Mesenchymal stem cell (in vitro differentiated cells and primary cell): Measurements from ENCODE around the gene TMEM130.

Experiments
- DNase-seq: peaks from one replicate; pipeline ENCODE4 v3.0.0-alpha.2; 2013
- H2AFZ ChIP-seq: one replicate; pipeline ENCODE4 v1.6.1; 2013; ENCODE audit warnings: low read depth, mild to moderate bottlenecking, control low read depth, inconsistent platforms, low read length, moderate library complexity
- H2AK5ac ChIP-seq: 2 replicates; pipeline ENCODE4 v1.6.1; 2013; ENCODE audit warnings: low read length, moderate library complexity, mild to moderate bottlenecking, inconsistent platforms; ENCODE audit not compliant: severe bottlenecking
- H2BK120ac ChIP-seq: one replicate; pipeline ENCODE4 v1.6.1; 2013; ENCODE audit warnings: low read depth, mild to moderate bottlenecking, inconsistent platforms, low read length, moderate library complexity
- H2BK12ac ChIP-seq, 2 experiments: one replicate each; pipeline ENCODE4 v1.6.1; 2013; ENCODE audit warnings: inconsistent platforms in 2 of 2, low read length in 2 of 2, mild to moderate bottlenecking in 2 of 2, moderate library complexity in 2 of 2, control low read depth in 1 of 2
- H2BK15ac ChIP-seq: one replicate; pipeline ENCODE4 v1.6.1; 2013; ENCODE audit warnings: mild to moderate bottlenecking, low read depth, inconsistent platforms; ENCODE audit not compliant: poor library complexity, severe bottlenecking
- H2BK5ac ChIP-seq: 2 replicates; pipeline ENCODE4 v1.6.1; 2013; ENCODE audit warnings: low read depth, mild to moderate bottlenecking, low read length, control low read depth, inconsistent platforms; ENCODE audit not compliant: poor library complexity, severe bottlenecking
- H3K14ac ChIP-seq, 2 experiments: one replicate each; pipeline ENCODE4 v1.6.1; 2013; ENCODE audit warnings: inconsistent platforms in 2 of 2, low read length in 2 of 2, control low read depth in 1 of 2, mild to moderate bottlenecking in 1 of 2, moderate library complexity in 1 of 2
- H3K18ac ChIP-seq, 2 experiments: one replicate each; pipeline ENCODE4 v1.6.1; 2013; ENCODE audit warnings: inconsistent platforms in 2 of 2, low read length in 2 of 2, control low read depth in 1 of 2, low read depth in 1 of 2, mild to moderate bottlenecking in 1 of 2
- H3K23ac ChIP-seq, 2 experiments: one replicate each; pipeline ENCODE4 v1.6.1; 2013; ENCODE audit warnings: inconsistent platforms in 2 of 2, low read length in 2 of 2, mild to moderate bottlenecking in 2 of 2, moderate library complexity in 2 of 2, control low read depth in 1 of 2
- H3K27ac ChIP-seq: 2 replicates; pipeline ENCODE4 v1.5.1; 2013; ENCODE audit warnings: mild to moderate bottlenecking, moderate library complexity, low read length, control low read depth, inconsistent platforms; ENCODE audit not compliant: poor library complexity, severe bottlenecking
- H3K27me3 ChIP-seq, 2 experiments: 2 replicates each; pipeline versions ENCODE4 v1.6.1 to v1.7.0; 2013; ENCODE audit warnings: low read length in 2 of 2, mild to moderate bottlenecking in 2 of 2, moderate library complexity in 2 of 2, control low read depth in 1 of 2, inconsistent platforms in 1 of 2; ENCODE audit not compliant: control insufficient read depth in 1 of 2, insufficient read depth in 1 of 2
- H3K36me3 ChIP-seq, 2 experiments: 2 replicates each; pipeline versions ENCODE4 v1.6.1 to v1.7.0; 2013; ENCODE audit warnings: low read length in 2 of 2, control low read depth in 1 of 2, inconsistent platforms in 1 of 2, low read depth in 1 of 2, mild to moderate bottlenecking in 1 of 2; ENCODE audit not compliant: insufficient read depth in 2 of 2, control insufficient read depth in 1 of 2
- H3K4ac ChIP-seq, 2 experiments: one replicate each; pipeline ENCODE4 v1.6.1; 2013; ENCODE audit warnings: inconsistent platforms in 2 of 2, low read length in 2 of 2, mild to moderate bottlenecking in 2 of 2, moderate library complexity in 2 of 2, control low read depth in 1 of 2, low read depth in 1 of 2
- H3K4me1 ChIP-seq: 2 replicates; pipeline ENCODE4 v1.6.1; 2013; ENCODE audit warnings: low read depth, low read length, control low read depth; ENCODE audit not compliant: control insufficient read depth, insufficient read depth
- H3K4me2 ChIP-seq: 2 replicates; pipeline ENCODE4 v1.6.1; 2013; ENCODE audit warnings: low read length, mild to moderate bottlenecking, inconsistent platforms; ENCODE audit not compliant: poor library complexity, severe bottlenecking
- H3K4me3 ChIP-seq, 2 experiments: 2 replicates each; pipeline versions ENCODE4 v1.5.1 to v1.7.0; 2013; ENCODE audit warnings: low read length in 2 of 2, mild to moderate bottlenecking in 2 of 2, control low read depth in 1 of 2, low read depth in 1 of 2; ENCODE audit not compliant: insufficient read depth in 1 of 2
- H3K79me1 ChIP-seq: replicated peaks from 2 replicates; pipeline ENCODE4 v1.6.1; 2013; ENCODE audit warnings: mild to moderate bottlenecking, control low read depth, low read length, inconsistent platforms; ENCODE audit not compliant: poor library complexity, severe bottlenecking
- H3K9ac ChIP-seq: 2 replicates; pipeline ENCODE4 v1.7.0; 2013; ENCODE audit warnings: mild to moderate bottlenecking, low read length, moderate library complexity
- H3K9me3 ChIP-seq: 2 replicates; pipeline ENCODE4 v1.7.0; 2013; ENCODE audit warnings: mild to moderate bottlenecking, low read length; ENCODE audit not compliant: control insufficient read depth
- H4K8ac ChIP-seq: one replicate; pipeline ENCODE4 v1.6.1; 2013; ENCODE audit warnings: inconsistent platforms, mild to moderate bottlenecking, low read length, moderate library complexity
- H4K91ac ChIP-seq: one replicate; pipeline ENCODE4 v1.6.1; 2013; ENCODE audit warnings: mild to moderate bottlenecking, low read length, inconsistent platforms
- WGBS: methylation state at CpG from one replicate; pipeline ENCODE4 v1.1.7; 2013; ENCODE audit warnings: mixed read lengths; 5-methylcytosine and 5-hydroxymethylcytosine counted together

Gene TMEM130

DNA sequence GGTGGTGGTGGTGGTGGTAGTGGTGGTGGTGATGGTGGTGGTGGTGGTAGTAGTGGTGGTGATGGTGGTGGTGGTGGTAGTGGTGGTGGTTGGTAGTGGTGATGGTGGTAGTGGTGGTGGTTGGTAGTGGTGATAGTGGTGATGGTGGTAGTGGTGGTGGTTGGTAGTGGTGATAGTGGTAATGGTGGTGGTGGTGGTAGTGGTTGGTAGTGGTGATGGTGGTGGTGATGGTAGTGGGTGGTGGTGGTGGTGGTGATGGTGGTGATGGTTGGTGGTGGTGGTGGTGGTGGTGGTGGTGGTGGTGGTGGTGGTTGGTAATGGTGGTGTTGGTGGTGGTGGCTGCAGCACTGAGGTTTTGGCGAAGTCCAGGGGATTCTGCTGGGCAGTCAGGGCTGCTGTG is 58.5 kb downstream of the TMEM130 start:
- no peak overlapping the region for H4K91ac ChIP-seq
- H3K4me1 ChIP-seq: no peaks in the 10 kb centered on the region
- H2AK5ac ChIP-seq: no peak overlapping the region
- no peak overlapping the region for H3K4me3 ChIP-seq
- no peak overlapping the region for H2BK5ac ChIP-seq
- no peak overlapping the region for H3K27ac ChIP-seq
- no peak overlapping the region for H3K9ac ChIP-seq
- no peak overlapping the region for H3K14ac ChIP-seq
- H3K18ac ChIP-seq: no peak overlapping the region
- H4K8ac ChIP-seq: no peak overlapping the region
- WGBS: no CpG with 5 or more reads among the region's 1 CpG
- no peak for DNase-seq
- H3K23ac ChIP-seq: no peak overlapping the region
- H3K4me2 ChIP-seq: no peak overlapping the region
- H3K4ac ChIP-seq: no peak overlapping the region
- H3K9me3 ChIP-seq: no peaks in the 10 kb centered on the region
- H2BK15ac ChIP-seq: no peak overlapping the region
- H2AFZ ChIP-seq: no peak overlapping the region
- H3K36me3 ChIP-seq: no peaks in the 10 kb centered on the region
- H3K27me3 ChIP-seq: peaks cover 0 to 40% of the 10 kb centered on the region in 2 experiments
- H2BK120ac ChIP-seq: no peak overlapping the region
- no peak overlapping the region for H2BK12ac ChIP-seq
- no peaks in the 10 kb centered on the region for H3K79me1 ChIP-seq

DNA sequence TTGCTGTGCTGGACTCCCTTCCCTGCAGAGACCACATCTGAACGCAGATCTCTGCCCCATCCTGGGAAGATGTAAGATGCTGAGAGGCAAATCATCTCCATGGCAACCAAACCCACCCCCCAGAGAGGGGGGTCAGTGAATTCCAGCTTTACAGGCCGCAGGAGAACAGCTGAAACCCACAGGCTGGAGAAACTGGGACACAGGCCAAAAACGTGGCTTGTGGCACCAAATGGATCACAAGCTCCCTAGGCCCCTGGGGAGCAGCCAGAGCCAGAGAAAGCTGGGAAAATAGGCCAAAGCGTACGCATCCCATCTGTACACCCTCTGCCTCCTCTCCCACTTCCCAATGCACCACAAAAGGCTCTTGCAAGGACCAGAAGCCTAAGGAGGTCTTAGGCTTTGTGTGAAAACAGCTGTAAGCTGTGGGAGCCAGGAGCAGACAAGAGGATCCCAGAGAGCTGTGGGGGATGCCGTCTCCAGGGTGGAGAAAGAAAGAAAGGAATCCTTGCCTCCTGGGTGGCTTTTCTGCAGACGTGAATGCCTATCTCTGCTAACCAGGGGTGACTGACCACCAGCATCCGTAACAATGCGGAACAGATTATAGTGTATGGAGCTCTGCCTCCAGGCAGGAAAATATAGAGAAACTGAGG is 59.5 kb downstream of the TMEM130 start:
- no peak overlapping the region for H4K91ac ChIP-seq
- H3K23ac ChIP-seq: no peak overlapping the region
- no peak overlapping the region for H2BK5ac ChIP-seq
- H2BK15ac ChIP-seq: no peak overlapping the region
- H3K9ac ChIP-seq: no peak overlapping the region
- no peak overlapping the region for H2BK12ac ChIP-seq
- H3K4me3 ChIP-seq: no peak overlapping the region
- H2AK5ac ChIP-seq: no peak overlapping the region
- H3K36me3 ChIP-seq: no peaks in the 10 kb centered on the region
- no peak overlapping the region for H3K4me2 ChIP-seq
- peaks cover 0 to 30% of the 10 kb centered on the region in 2 experiments for H3K27me3 ChIP-seq
- no peaks in the 10 kb centered on the region for H3K79me1 ChIP-seq
- no peaks in the 10 kb centered on the region for H3K9me3 ChIP-seq
- no peak overlapping the region for H3K14ac ChIP-seq
- 71% methylated on average over 7 of the region's 9 CpGs for WGBS
- H3K4ac ChIP-seq: no peak overlapping the region
- no peaks in the 10 kb centered on the region for H3K4me1 ChIP-seq
- no peak overlapping the region for H3K18ac ChIP-seq
- no peak overlapping the region for H3K27ac ChIP-seq
- no peak for DNase-seq
- no peak overlapping the region for H4K8ac ChIP-seq
- H2BK120ac ChIP-seq: no peak overlapping the region
- no peak overlapping the region for H2AFZ ChIP-seq

DNA sequence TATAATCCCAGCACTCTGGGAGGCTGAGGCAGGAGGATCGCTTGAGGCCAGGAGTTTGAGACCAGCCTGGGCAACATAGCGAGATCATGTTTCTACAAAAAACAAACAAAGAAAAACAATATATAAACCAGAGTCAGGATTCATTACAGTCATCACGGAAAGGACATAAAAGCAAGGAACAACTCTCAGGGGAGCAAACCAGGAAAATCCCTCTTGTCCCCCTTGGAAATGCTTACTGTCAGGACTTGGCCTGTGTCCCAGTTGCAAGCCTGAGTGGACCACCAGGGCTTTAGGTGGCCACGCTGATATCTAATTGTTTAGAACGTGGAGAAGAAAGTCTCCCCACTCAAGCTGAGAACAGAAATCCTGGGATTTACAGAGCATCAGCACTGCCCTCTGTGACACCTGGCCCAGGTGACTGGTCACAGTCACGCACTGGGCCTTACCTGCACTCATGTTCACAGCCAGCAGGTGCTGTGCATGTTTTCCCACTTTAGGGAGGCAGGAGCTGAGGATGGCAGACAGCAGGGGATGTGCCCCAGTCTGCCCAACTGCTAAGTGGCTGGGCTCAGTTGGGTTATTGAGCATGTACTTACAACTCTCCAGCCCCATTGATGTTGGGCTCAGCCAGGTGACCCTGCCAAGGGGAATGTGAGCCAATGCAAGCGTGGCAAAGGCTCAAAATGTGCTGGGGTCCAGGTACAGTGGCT is 60.9 kb downstream of the TMEM130 start:
- Histone ChIP-seq H3K4ac (no peak overlapping the region), H4K91ac (no peak overlapping the region), H3K79me1 (no peaks in the 10 kb centered on the region), H2BK120ac (no peak overlapping the region), H3K9me3 (no peaks in the 10 kb centered on the region), H2BK12ac (no peak overlapping the region), H2AFZ (no peak overlapping the region), H2BK5ac (no peak overlapping the region), H3K4me3 (no peak overlapping the region), H3K4me2 (no peak overlapping the region), H2AK5ac (no peak overlapping the region), H2BK15ac (no peak overlapping the region), H3K23ac (no peak overlapping the region), H3K36me3 (no peaks in the 10 kb centered on the region), H3K18ac (no peak overlapping the region), H3K27me3 (peaks cover 0 to 20% of the 10 kb centered on the region in 2 experiments), H4K8ac (no peak overlapping the region), H3K9ac (no peak overlapping the region), H3K27ac (no peak overlapping the region), H3K14ac (no peak overlapping the region), H3K4me1 (no peaks in the 10 kb centered on the region)
- WGBS: 70% methylated on average over 7 of the region's 7 CpGs
- DNase-seq: no peak

- Histone ChIP-seq H3K4me1 (no peaks in the 10 kb centered on the region), H3K4me3 (no peak overlapping the region), H2AK5ac (no peak overlapping the region), H3K27me3 (peaks cover 0 to 25% of the 10 kb centered on the region in 2 experiments), H4K8ac (no peak overlapping the region), H3K9ac (no peak overlapping the region), H2BK12ac (no peak overlapping the region), H3K36me3 (no peaks in the 10 kb centered on the region), H3K9me3 (no peaks in the 10 kb centered on the region), H2AFZ (no peak overlapping the region), H3K23ac (no peak overlapping the region), H3K79me1 (no peaks in the 10 kb centered on the region), H3K18ac (no peak overlapping the region), H2BK15ac (no peak overlapping the region), H3K27ac (no peak overlapping the region), H2BK120ac (no peak overlapping the region), H4K91ac (no peak overlapping the region), H2BK5ac (no peak overlapping the region), H3K4ac (no peak overlapping the region), H3K4me2 (no peak overlapping the region), H3K14ac (no peak overlapping the region)
- 79% methylated on average over 9 of the region's 11 CpGs for WGBS
- no peak for DNase-seq
Measured at GRCh38 chr7:98807068-98808048, 62.5 kb downstream of the TMEM130 start.
